Stimulated activated CD8-positive, alpha-beta memory T cell treated with anti-CD3 and anti-CD28 coated beads, Interleukin-15, amount 100 ng/mL, for 1 hour (primary cell): ENCODE results near the gene GRAP2.
"Not testable (repeated sequence)": the region's sequence is repeated elsewhere in the genome, so short reads cannot be mapped to it uniquely, and the experiment has no call there.

Experiments used
- DNase-seq: peaks from one replicate; pipeline ENCODE4 v3.0.0-alpha.2; 2020; ENCODE audit warnings: low read depth

The GRAP2 gene

GRCh38 chr22:39966470-39966869, 65.6 kb downstream of the GRAP2 start:
- DNase-seq: no peak

DNA sequence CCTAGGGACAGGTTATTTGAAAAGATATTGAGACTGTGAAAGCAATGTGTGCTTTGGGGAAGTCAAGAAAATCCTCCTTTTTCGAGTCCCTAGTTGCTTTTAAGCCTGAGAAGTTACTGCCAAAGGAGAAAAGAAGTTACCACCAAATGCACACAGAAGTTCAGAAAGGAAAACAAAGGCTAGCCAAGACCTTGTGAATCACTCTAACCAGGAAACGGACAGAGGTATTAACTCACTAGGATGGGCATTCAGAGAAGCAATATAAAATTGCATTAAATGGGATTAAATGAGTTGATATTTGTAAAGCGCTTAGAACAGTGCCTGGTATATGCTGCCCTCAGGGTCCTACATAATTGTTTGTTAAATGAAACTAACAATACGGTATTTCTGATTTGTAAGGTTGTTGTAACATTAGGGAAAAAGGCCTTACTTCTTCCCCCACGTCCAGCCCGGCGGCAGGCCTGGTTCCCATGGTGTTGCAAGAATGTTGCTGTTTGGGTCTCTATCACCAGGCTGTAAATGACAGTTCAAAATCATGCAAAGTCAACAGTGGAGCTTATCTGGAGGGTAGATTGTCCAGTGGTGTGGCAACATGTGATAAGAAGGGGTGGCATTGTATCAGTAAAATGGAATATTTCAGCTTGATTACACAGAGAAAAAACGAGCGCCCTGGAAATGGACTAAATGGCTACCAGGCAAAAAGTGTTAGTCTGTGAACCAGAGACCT, 66.4 kb downstream of the GRAP2 start:
- DNase-seq: no peak

- no peak for DNase-seq
Observed at GRCh38 chr22:39967996-39968972, 67.4 kb downstream of the GRAP2 start.

GRCh38 chr22:39970742-39971141, 69.9 kb downstream of the GRAP2 start:
- DNase-seq: no peak

DNA sequence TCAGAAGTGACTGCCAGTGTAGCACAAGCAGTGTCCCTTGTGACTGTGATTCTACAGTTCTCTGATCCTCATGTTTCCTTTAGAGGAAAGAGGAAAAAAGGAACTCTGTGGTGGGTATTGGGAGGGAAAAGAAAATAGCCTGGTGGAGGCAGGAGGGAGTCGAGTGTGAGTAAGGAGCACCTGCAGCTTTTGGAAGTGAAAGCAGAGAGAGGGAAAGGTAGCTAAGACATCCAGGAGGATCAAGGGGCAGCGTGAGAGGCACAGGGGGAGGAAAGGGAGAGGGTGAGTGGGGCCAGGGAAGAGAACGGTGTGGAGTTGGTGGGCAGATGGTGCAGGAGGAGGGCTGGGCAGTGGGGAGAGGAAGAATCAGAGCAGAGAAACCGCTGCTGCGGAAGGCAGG, 71.8 kb downstream of the GRAP2 start:
- no peak for DNase-seq

GRCh38 chr22:39973656-39974055, 72.8 kb downstream of the GRAP2 start:
- DNase-seq: no peak

- no peak for DNase-seq
Observed at GRCh38 chr22:39974065-39974464, 73.2 kb downstream of the GRAP2 start.

DNA sequence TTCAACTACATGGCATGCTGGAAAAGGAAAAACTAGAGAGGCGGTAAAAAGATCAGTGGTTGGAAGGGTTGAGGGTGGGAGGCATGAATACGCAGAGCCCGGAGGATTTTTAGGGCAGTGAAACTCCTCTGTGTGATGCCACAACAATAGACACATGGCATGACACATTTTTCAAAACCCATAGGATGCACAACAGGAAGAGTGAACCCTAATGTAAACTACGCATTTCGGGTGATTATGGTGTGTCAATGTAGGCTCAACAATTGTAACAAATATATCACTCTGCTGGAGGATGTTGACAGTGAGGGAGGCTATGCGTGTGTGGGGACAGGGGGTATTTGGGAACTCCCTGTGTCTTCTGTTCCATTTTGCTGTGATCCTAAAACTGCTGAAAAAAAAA, 78.2 kb downstream of the GRAP2 start:
- no peak for DNase-seq

- DNase-seq: no peak
Observed at GRCh38 chr22:39979458-39979857, 78.6 kb downstream of the GRAP2 start.

GRCh38 chr22:39980596-39980995, 79.7 kb downstream of the GRAP2 start:
- DNase-seq: no peak

DNA sequence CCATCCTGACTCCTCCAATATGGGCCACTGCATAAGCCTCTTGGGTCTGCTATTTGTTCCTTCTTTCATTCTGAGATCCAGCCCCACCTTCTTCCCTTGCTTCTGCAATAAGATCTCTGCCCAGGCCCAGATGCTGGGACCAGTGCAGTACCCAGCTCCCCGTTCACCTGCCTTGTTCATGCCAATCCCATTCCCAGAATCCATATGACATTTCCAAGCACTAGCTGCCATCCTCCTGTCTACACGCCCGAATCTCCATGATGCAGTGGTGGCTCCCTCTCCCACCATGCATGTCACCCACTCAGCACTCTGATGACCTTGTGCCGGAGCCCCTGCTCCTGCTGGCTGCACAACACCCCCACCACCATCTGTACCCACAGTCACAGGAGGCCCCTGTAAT, 82.5 kb downstream of the GRAP2 start:
- no peak for DNase-seq

DNA sequence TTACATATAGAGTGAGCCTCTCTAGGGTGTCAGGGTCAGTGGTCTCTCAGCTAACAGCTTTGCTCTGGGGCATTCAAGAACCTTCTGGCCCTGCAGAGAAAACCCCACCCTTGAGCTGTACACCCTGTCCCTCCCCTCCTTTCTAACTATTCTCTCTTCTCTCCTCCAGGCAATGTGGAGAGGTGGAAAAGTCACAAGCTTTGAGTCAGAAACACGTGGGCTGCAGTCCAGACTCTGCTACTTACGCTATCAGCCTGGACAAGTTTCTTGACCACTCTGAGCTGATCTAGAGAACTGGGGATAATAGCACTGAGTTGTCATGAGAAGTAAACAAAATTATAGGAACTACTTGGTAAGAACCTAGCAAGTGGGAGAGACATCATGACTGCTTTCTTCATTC, 83.1 kb downstream of the GRAP2 start:
- no peak for DNase-seq

- no peak for DNase-seq
Observed at GRCh38 chr22:39984746-39985145, 83.9 kb downstream of the GRAP2 start.

- no peak for DNase-seq
Observed at GRCh38 chr22:39985383-39986035, 84.6 kb downstream of the GRAP2 start.

GRCh38 chr22:39988386-39989114, 87.7 kb downstream of the GRAP2 start:
- no peak for DNase-seq

DNA sequence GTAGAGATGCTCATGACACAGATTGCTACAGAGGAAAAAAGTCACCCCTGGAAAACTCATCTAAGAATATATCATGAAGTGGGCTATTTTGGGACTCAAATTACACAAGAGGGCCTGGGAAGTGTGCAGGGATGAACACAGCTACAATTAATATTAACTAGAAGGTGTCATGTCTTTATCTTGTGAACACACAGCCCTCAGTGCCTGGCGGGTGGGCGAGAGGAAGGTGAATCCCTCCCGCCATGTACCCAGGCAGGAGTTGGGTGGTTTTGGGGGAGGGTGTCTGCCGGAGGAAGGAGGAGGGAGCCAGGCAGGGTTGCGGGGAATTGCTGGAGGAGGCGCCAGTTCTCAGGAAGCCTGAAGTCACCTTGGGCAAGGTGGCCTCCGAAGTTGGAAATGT, 88.7 kb downstream of the GRAP2 start:
- no peak for DNase-seq

GRCh38 chr22:39990686-39991085, 89.8 kb downstream of the GRAP2 start:
- no peak for DNase-seq

DNA sequence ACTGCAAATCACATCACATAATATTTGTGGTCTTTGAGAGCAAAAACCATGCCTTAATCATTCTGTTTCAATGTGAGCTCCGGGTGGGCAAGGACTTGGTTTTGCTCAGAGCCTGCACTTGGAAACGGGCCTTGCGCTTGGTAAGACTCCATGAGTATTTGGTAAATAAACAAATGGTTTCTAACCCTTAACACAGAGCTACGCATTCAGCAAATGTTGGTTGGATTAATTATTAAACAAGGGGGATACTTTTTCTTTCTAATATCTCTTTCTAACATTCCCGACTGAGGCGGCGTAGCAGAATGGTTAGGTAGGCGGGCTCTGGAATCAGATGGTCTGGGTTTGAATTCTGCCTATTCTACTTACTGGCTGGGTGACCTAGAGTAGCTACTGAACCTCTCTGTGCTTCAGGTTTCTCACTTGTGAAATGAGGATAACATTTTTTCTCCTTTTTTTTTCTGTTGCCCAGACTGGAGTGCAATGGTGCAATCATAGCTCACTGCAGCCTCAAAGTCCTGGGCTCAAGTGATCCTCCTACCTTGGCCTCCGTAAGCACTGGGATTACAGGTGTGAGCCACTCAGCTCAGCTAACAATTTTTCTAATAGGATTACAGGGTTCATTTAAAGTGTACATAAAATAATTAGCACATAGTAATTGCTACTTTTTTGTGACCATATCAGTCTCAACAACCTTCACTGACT, 90.4 kb downstream of the GRAP2 start:
- no peak for DNase-seq

DNA sequence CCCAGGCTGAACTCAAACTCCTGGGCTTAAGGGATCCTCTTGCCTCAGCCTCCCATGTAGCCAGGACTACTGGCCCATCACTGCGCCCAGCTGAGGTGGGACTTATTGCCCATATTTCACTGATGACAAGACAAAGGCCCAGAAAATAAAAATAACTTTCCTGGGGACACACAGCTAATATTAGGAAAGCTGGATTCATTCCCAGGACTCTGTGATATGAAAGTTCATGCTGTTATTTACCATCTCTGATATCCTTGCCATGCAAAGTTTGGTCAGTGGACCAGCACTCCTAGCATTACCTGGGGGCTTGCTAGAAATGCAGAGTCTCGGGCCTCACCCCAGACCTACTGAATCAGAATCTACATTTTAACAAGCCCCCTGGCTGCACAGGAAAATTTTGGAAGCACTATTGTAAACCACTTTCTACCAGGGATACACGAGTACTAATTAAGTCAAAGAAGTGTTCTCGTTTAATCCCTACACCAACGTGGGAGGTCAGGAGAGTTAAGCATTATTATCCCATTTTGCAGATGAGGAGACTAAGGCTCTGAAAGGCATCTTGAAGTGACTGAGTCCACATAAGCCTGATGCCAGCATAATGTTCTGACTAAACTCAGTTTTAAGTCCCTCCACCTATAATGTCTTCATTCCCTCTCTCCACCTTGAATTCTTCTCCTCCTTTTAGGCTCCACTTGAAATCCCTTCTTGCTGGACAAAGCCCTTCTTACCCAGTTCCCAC, 91.4 kb downstream of the GRAP2 start:
- DNase-seq: no peak

DNA sequence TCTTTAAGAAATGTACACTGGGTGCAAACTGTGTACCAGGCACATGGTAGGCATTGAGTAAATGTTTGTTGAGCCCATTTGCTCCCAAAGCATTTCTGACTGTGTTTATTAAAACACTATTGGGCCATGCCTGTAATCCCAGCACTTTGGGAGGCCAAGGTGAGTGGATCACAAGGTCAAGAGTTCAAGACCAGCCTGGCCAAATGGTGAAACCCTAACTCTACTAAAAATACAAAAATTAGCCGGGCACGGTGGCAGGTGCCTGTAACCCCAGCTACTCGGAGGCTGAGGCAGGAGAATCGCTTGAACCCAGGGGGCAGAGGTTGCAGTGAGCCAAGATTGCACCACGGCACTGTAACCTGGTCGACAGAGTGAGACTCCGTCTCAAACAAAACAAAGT, 92.0 kb downstream of the GRAP2 start:
- not testable (repeated sequence) for DNase-seq
